CD4-positive, alpha-beta T cell (primary cell): ENCODE data around the gene RRP1. TPM values are rescaled to one million over a fixed set of nuclear protein-coding genes. Genes with fewer than 3 reads are reported as not detected.

Experiments used
- ATAC-seq: fragments of 200-7000 bp; cut with Tn5 transposase; one replicate; pipeline ENCODE4 v1.10.0; 2022; ENCODE audit warnings: mild to moderate bottlenecking; ENCODE audit not compliant: poor library complexity
- CTCF ChIA-PET: fragments of 350-600 bp; sonication (Branson Sonifier 250); formaldehyde crosslinking; loops from one replicate; lab custom pipeline; 2021; ENCODE audit warnings: antibody characterized with exemption, inconsistent platforms; lab: Charles Lee
- POLR2A ChIA-PET: fragments of 350-600 bp; sonication (Branson Sonifier 250); formaldehyde crosslinking; loops from one replicate; lab custom pipeline; 2021; ENCODE audit warnings: antibody characterized with exemption, inconsistent platforms; lab: Charles Lee
- DNase-seq, 14 experiments: peaks; one replicate each; pipeline ENCODE4 v3.0.0-alpha.2; 2013 to 2020; ENCODE audit warnings: mixed read lengths in 2 of 14
- H3K27ac ChIP-seq, 2 donors: one replicate each; pipeline versions ENCODE4 v1.5.1 to v1.7.0; 2013; ENCODE audit warnings: low read length in 2 of 2, low read depth in 1 of 2, mild to moderate bottlenecking in 1 of 2
- H3K27me3 ChIP-seq, 2 experiments: 1 replicate in 1 of 2; 2 replicates in 1 of 2; pipeline versions ENCODE4 v1.6.1 to v1.7.0; 2013; ENCODE audit warnings: low read length in 2 of 2, control low read depth in 1 of 2, mild to moderate bottlenecking in 1 of 2, moderate library complexity in 1 of 2; ENCODE audit not compliant: insufficient read depth in 2 of 2, control insufficient read depth in 1 of 2
- H3K36me3 ChIP-seq: one replicate; pipeline ENCODE4 v1.6.1; 2013; ENCODE audit warnings: low read length, control low read depth; ENCODE audit not compliant: insufficient read depth
- H3K4me1 ChIP-seq: one replicate; pipeline ENCODE4 v1.6.1; 2013; ENCODE audit warnings: low read length, control low read depth; ENCODE audit not compliant: insufficient read depth
- H3K4me3 ChIP-seq: one replicate; pipeline ENCODE4 v1.5.1; 2013; ENCODE audit warnings: mild to moderate bottlenecking, low read length, moderate library complexity
- H3K9me3 ChIP-seq, 2 experiments: 1 replicate in 1 of 2; 2 replicates in 1 of 2; pipeline versions ENCODE4 v1.6.1 to v1.7.0; 2013; ENCODE audit warnings: low read length in 2 of 2, mild to moderate bottlenecking in 2 of 2, control low read depth in 1 of 2, moderate library complexity in 1 of 2; ENCODE audit not compliant: control insufficient read depth in 1 of 2, insufficient read depth in 1 of 2
- H3K27ac Mint-ChIP-seq: one replicate; pipeline ENCODE4 v1.8.0; 2020; ENCODE audit warnings: mixed read lengths
- H3K27me3 Mint-ChIP-seq: one replicate; pipeline ENCODE4 v1.8.0; 2021; ENCODE audit warnings: mixed read lengths
- H3K36me3 Mint-ChIP-seq: one replicate; pipeline ENCODE4 v1.8.0; 2021; ENCODE audit warnings: low read depth, mixed read lengths
- H3K4me1 Mint-ChIP-seq: one replicate; pipeline ENCODE4 v1.8.0; 2021; ENCODE audit warnings: low read depth, mixed read lengths
- H3K4me3 Mint-ChIP-seq: one replicate; pipeline ENCODE4 v1.8.0; 2020; ENCODE audit warnings: mild to moderate bottlenecking, mixed read lengths
- H3K9me3 Mint-ChIP-seq: one replicate; pipeline ENCODE4 v1.8.0; 2020; ENCODE audit warnings: mixed read lengths
- CTCF ChIP-seq: fragments of 200-600 bp; IDR thresholded peaks from one replicate; pipeline ENCODE4 v1.8.0; 2022; ENCODE audit warnings: antibody characterized with exemption, mild to moderate bottlenecking
- intact Hi-C, 2 experiments: fragments of 100-400 bp; cut with DNase I in 1 of 2; cut with micrococcal nuclease in 1 of 2; formaldehyde crosslinking; loops; one replicate each; pipeline versions ENCODE4 v1.15.1 to v1.9.0; 2023 to 2025; cut with DNase I, micrococcal nuclease
- total RNA-seq, 174 experiments: library from RNA in 2 of 174; stranded (reverse) in 2 of 174; gene quantifications; one replicate each; pipeline ENCODE4 v1.2.3 and lab custom pipeline; 2021 to 2026

The RRP1 gene
- total RNA-seq, 2 experiments from 2014 or later, result 27.7 to 29.0 TPM

- Histone ChIP-seq H3K27me3 (peaks cover 17 to 19% of the 10 kb centered on the region in 2 experiments), H3K4me3 (no peak overlapping the region), H3K36me3 (no peaks in the 10 kb centered on the region), H3K4me1 (peaks cover 5% of the 10 kb centered on the region), H3K27ac (no peak overlapping the region), H3K9me3 (no peaks in the 10 kb centered on the region)
- Mint-ChIP-seq H3K36me3 (no peaks in the 10 kb centered on the region), H3K27me3 (peaks cover 45% of the 10 kb centered on the region), H3K4me1 (no peaks in the 10 kb centered on the region), H3K9me3 (no peaks in the 10 kb centered on the region), H3K4me3 (no peak overlapping the region), H3K27ac (no peak overlapping the region)
- POLR2A ChIA-PET, result no interaction called here
- ATAC-seq (no peak), DNase-seq (no peak)
- TF ChIP-seq CTCF, result no peak
- CTCF ChIA-PET, result no interaction called here
- intact Hi-C loops, result no loop called here
Observed at GRCh38 chr21:43834146-43834905, 44.9 kb downstream of the RRP1 start.

- Mint-ChIP-seq H3K36me3 (no peaks in the 10 kb centered on the region), H3K27me3 (peaks cover 43% of the 10 kb centered on the region), H3K9me3 (no peaks in the 10 kb centered on the region), H3K4me1 (no peaks in the 10 kb centered on the region), H3K4me3 (no peak overlapping the region), H3K27ac (no peak overlapping the region)
- no peaks in the 10 kb centered on the region for H3K36me3 ChIP-seq
- TF ChIP-seq CTCF, result no peak
- ATAC-seq (no peak), DNase-seq (no peak)
- ChIA-PET CTCF (no interaction called here), POLR2A (no interaction called here)
- no peak overlapping the region for H3K4me3 ChIP-seq
- no peaks in the 10 kb centered on the region for H3K9me3 ChIP-seq
- no peak overlapping the region for H3K27ac ChIP-seq
- peaks cover 5% of the 10 kb centered on the region for H3K4me1 ChIP-seq
- intact Hi-C loops, result no loop called here
- H3K27me3 ChIP-seq, result peaks cover 17 to 19% of the 10 kb centered on the region in 2 experiments
Observed at GRCh38 chr21:43835050-43835449, 45.7 kb downstream of the RRP1 start.

- no peak for TF ChIP-seq CTCF
- H3K27ac ChIP-seq, result no peak overlapping the region
- H3K4me1 ChIP-seq, result peaks cover 5% of the 10 kb centered on the region
- Mint-ChIP-seq H3K36me3 (no peaks in the 10 kb centered on the region), H3K4me3 (no peak overlapping the region), H3K9me3 (no peaks in the 10 kb centered on the region), H3K27me3 (peaks cover 43% of the 10 kb centered on the region), H3K4me1 (no peaks in the 10 kb centered on the region), H3K27ac (no peak overlapping the region)
- no peaks in the 10 kb centered on the region for H3K36me3 ChIP-seq
- DNase-seq (no peak), ATAC-seq (no peak)
- H3K4me3 ChIP-seq, result no peak overlapping the region
- intact Hi-C loops, result no loop called here
- ChIA-PET CTCF (no interaction called here), POLR2A (no interaction called here)
- H3K9me3 ChIP-seq, result no peaks in the 10 kb centered on the region
- H3K27me3 ChIP-seq, result peaks cover 17 to 19% of the 10 kb centered on the region in 2 experiments
Observed at GRCh38 chr21:43835861-43836260, 46.5 kb downstream of the RRP1 start.
